Activated T-cell treated with anti-CD3 and anti-CD28 coated beads for 1 hour (primary cell): ENCODE measurements around the gene EIF4A3.

Source experiments
- DNase-seq: peaks from one replicate; pipeline ENCODE4 v3.0.0-alpha.2; 2020; ENCODE audit warnings: low read depth

Gene EIF4A3

DNA sequence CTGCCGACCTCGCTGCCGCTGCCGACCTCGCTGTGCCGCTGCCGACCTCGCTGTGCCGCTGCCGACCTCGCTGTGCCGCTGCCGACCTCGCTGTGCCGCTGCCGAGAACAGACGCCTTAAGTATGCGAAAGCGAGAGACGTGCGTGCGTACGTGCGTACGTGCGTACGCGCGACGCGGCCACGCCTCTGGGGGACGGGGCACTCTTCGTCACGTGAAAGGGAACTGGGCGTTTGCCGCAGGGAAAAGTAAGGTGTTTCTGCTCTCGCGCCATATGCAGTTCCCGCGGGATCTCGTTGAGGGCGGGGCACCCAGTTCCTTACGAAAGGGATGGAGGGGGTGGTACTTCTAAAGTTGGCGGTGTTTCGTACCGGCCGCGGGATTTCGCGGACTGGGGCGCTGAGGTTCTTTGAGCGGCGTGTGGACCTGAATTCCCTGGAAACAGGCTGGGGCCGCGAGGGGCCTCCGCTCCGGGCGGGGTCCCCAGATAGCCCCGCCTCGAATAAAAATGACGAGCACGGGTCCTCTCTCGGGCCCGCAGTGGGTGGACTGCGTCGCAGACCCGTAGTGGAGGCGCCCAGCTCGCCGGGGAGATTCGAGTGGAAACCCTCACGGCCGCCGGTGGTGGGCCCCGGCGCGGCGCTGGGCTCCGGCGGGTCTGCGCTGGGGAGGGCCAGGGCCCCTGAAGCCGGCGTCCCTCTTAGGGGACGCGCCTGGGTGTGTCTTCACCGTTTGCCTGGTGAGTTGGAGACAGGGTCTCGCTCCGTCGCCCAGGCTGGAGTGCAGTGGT, at the start of gene EIF4A3:
EIF4A3 (minus strand) TSS at position 94 of the 788 bp plus-strand sequence. CDS start 167 bp downstream, outside the sequence.
- DNase-seq: peak; percentile 92

DNA sequence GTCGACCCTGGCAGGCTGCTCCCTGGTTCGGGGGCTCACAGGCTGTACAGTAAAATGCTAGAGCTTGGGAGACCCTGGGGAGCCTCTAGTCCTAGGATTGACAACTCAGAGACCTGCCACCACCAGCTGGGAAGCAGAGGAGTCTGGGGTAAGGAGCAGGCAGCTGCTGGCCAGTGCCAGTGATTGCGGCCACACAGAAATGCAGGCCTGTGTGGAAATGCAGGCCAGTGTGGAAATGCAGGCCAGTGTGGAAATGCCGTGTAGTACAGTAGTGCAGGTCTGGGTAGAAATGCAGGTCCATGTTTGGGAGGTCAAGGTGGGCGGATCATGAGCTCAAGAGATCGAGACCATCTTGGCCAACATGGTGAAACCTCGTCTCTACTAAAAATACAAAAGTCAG, 49.7 kb upstream of the EIF4A3 start:
- DNase-seq: no peak

DNA sequence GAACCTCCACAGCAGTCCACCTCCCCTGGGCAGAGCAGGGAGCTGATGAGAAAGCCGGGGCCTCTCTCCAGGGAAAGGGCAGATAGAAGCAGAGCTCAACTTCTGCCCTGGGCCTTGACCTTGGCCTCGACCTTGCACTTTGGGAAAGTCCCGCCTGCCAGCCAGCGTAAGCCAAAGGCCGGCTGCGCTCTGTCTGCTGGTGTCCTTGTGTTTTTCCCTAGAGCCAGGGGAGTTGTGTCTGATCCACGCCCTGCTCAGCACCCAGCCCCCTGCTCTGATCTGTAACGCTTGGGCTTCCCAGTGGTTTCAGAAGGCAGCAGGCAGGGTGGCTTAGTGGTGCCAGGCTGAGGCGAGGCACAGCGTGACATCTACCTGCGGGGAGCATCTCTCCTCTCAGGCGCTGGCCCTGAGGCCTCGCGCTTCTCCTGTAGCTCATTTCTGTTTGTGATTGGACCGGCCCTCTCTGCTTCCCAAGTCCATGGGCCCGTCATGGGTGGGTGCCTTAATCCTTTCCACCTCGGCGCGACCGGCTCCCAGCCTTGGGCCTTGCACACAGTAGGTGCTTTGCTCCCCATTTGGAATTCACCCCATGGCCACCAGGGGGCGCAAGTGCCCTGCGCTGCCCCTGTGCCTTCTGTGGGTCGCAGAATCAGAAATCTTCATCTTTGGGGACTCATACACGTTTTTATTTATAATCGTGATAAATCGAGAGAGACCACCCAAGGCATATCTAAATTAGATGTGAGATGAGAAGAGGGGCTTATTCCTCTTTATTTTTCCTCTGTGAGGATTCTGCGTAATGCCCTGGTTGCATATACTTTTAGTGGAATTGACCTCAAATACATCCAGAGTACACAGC, 49.0 kb upstream of the EIF4A3 start:
- peak; percentile 62 for DNase-seq

DNA sequence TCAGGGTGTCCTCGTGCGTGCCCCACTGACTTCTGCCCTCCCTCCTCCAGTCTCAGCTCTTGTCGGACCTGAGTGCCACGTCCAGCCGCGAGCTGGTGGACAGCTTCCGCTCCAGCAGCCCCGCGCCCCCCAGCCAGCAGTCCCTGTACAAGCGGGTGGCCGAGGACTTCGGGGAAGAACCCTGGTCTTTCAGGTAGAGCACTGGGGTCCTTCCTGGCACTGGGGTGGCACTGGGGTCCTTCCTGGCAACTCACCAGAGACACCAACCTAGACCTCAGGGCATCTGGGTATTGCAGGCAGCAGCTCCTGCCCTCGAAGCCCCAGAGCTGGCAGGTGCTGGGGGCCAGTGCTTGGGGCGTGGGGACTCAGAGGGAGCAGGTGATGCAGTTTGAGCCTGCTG, 48.2 kb upstream of the EIF4A3 start:
- no peak for DNase-seq

DNA sequence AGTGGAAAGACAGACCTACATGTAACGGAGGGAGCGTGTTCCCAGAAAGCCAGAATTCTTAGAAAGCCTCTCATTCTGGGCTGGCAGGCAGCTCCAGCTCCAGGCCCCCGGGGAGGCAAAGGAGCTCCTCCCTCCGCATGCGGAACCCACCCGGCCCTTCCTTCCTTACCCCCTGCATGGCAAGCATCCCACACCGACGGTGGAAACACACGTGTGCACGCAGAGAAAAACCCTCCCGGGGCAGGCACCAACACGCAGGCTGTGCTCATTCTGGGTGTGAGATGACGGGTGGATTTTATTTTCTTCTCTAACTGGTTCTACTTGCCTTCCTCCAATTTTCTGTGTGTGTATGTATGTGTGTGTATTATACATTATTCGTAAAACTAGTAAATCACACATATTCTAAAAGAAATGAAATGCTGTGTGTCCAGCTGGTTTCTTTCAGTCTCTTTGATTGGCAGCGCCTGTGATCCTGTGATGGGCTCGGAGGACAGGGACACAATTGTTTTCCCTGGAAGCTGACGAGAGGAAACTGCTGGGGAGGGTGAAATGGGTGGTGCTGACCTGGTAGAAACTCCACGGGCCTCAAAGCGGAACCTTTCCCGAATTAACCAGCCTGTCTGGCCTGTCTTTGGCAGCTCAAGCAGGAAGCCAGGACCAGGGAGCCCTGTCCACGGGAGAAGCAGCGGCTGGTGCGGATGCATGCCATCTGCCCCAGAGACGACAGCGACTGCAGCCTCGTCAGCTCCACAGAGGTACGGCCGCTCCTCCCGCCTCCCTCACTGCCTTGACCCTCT, 45.1 kb upstream of the EIF4A3 start:
- DNase-seq: no peak

DNA sequence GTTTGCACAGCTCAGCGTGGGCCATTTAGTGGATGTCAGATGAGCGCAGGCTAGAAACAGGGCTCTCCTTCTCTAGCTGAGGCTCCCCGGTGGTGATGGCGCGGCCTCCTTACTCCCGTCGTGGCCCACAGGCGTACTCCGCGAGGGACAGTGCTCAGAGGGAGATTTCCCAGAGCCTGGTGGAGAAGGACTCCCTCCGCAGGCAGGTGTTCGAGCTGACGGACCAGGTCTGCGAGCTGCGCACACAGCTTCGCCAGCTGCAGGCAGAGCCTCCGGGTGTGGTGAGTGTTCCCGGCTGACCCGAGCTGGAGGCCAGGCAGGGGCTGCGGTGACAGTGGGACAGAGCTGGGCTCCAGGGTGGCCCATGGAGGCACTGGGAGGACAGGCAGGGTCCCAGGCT, 44.3 kb upstream of the EIF4A3 start:
- no peak for DNase-seq

DNA sequence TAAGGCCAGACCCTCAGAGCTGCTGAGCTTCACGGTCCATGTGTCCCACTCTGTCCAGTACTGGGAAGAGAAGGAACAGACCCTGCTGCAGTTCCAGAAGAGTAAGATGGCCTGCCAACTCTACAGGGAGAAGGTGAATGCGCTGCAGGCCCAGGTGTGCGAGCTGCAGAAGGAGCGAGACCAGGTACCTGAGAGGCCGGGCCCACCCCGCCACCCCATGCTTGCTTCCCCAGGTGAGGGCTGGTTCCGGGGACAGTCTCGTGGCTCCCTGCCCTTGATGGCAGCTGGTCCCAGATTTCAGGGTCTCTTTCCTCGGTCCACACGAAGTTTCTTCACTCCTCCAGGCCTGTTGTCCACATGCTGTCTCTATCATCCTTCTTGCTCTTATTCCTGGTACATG, 43.8 kb upstream of the EIF4A3 start:
- DNase-seq: no peak

DNA sequence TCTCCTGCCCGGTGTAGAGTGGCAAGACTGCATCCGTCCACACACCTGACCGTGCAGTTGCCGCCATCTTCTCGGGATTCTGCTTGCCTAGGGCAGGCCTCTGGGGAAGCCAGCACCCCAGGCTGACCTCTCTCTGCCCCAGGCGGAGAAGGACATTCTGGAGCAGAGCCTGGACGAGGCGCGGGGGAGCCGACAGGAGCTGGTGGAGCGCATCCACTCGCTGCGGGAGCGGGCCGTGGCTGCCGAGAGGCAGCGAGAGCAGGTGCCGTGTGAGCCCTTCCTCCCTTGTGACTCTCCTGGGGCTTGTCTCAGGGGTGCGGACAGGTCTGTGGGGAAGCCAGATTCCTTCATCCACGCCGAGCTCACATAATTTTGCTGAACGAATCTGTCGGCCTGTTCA, 42.7 kb upstream of the EIF4A3 start:
- no peak for DNase-seq

DNA sequence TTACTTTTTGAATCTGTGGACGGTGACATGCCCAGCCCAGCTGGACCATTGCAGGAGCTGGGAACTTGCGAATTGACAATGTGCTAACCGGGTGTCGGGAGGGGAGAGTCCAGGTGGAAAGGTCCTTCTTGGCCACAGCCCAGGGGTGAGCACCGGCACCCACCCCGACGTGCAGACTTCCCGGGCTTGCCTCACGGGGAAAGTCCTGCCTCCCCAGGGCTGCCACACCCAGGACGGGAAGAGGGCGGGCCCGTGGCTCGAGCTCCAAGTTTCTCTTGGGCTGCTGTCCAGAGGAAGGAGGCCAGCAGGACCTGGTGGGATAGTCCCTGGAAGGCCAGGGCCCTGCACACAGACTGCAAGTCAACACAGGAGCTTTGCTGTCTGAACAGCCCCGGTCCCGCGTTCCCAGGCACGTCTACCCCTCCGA, 40.6 kb upstream of the EIF4A3 start:
- DNase-seq: no peak

DNA sequence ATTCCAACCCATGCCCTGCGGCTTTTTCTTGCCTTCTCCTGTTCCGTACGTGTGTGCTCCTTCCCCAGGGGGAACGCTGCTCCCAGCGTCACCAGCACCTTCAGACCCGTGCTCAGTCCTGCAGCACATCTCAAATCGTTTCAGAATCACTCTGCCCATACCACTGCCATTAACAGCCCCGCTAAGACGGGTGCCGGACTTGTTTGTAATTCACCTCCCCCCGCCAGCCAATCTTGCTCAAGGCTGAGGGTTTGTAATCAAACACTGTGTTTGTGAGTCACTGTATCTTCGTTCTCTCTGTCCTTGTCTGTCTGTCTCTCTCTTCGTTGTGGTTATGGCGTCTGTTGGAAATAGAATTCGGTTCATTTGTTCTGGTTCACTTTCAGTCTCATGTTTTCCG, 40.2 kb upstream of the EIF4A3 start:
- no peak for DNase-seq

DNA sequence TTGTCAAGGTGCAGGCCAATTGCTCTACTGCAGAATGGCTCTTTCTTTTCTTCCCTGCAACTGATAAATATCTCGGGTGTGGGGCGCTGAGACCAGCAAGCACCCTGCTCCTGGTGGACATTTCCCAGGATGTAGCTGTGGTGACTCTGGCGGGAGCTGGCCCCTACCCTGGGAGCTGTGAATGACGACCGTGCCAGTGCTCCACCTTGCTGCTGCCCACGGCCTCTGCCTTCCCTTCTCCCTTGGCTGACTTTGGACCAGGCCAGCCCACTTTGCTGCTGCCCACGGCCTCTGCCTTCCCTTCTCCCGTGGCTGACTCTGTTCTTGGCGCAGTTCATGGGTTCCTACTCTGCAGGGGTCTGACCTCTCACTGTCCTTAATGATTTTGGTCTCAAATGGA, 39.0 kb upstream of the EIF4A3 start:
- no peak for DNase-seq

DNA sequence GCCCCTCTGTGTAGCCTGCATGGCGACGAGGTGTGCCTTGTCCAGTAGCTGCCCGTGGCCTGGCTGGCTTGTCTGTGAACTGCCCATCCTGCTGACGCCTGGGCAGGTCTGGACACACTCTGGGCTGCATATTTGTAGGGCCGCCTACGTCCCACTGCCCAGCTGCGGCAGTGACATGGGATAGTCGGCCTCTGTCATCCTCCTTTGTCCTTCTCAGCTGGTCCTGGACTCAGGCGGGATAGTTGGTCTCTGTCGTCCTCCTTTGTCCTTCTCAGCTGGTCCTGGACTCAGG, 37.4 kb upstream of the EIF4A3 start:
- DNase-seq: no peak

DNA sequence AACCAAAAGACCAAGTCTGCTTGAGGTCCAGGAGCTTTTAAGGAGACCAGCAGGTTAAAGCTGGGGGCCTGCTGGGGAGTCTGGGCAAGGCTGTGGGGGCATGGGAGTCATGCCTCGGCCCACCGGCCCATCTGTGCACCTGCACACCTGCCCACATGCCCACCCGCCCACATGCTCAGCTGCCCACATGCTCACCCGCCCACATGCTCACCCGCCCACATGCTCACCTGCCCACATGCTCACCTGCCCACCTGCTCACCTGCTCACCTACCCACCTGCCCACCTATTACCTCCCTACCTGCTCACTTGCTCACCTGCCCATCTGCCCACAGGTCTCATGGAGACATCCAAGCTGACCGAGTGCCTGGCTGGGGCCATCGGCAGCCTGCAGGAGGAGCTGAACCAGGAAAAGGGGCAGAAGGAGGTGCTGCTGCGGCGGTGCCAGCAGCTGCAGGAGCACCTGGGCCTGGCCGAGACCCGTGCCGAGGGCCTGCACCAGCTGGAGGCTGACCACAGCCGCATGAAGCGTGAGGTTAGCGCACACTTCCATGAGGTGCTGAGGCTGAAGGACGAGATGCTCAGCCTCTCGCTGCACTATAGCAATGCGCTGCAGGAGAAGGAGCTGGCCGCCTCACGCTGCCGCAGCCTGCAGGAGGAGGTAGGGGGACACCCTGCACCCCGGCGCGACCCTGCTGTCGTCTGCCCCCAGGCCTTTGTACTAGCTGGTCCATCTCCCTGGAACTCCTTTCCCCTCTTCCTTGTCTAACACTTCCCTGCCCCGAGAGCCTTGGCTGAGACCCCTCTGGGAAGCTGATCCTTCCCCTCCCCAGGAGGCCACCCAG, 36.9 kb upstream of the EIF4A3 start:
- no peak for DNase-seq

DNA sequence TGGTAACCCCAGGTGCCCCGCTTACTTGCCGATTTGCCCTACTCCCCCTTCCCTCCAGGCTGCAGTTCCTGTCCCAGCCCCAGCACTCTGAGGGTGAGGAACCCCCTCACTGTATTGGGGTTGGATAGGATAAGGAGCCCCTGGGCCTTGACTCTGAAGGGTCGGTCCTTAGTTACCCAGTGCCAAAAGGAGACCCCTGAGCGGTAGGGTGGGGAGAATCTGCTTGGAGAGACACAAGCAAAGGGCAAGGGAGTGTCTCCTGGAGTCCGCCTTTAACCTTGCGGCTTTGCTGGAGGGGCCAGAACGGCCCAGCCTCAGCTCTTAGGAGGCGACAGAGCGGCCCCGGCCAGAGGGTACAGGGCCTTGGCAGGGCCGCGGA, 35.9 kb upstream of the EIF4A3 start:
- DNase-seq: no peak

DNA sequence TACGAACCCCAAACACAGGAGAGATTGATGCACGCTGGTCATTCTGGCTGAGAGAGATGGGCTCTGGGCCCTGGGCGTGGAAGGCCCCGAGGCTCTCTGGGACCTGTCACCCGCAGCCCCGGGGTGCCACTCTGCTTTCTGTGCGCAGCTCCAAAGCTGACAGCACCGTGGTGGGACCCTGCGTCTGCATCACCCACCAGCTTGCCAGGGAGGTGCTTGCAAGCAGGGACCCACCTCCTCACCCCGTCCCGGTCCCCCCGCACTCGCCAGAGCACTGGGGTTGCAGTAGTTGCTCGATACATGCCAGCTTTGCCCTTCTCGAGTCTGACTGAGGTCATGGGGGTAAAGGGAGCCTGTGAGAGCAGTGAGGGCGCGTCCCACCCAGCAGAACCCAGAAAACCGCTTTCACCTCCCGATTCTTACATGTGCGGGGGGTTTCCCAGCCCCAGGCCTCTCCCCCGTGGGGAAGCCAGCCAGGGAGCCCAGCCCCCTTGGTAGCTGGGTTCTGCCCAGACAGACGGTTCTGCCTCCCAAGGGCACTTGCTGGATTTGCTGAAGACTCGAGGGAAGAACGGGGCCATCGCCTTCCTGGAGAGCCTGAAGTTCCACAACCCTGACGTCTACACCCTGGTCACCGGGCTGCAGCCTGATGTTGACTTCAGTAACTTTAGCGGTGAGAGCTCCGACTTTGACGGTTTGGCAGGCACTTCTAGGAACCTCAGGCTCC, 35.4 kb upstream of the EIF4A3 start:
- no peak for DNase-seq

DNA sequence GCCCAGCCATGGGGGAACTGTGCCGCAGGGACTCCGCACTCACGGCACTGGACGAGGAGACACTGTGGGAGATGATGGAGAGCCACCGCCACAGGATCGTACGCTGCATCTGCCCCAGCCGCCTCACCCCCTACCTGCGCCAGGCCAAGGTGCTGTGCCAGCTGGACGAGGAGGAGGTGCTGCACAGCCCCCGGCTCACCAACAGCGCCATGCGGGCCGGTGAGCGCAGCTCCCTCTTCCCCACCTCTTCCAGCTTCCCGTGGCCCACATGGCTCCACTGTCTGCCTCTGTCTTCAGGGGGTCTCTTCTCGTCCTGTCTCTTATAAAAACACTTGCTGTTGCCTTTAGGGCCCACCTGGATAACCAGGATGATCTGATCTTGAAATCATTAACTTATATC, 34.5 kb upstream of the EIF4A3 start:
- DNase-seq: no peak

DNA sequence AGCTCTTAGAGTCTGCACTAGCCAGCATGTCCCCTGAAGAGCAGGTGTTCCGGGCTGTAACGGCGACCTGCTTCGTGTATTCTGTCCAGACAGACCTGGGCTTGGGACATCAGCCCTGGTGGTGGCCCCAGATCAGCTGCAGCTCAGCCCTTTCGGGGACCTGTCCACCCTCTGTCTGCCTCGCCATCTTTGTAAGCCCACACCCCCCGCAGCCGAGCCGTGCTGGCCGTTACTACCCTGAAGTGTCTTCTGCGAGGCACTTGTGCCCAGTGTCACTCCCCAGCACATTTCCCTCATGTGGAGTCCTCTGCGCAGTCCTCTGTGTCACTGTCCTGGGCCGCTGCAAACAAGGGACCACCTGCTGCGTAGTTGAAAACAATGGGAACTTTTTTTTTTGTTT, 33.3 kb upstream of the EIF4A3 start:
- DNase-seq: no peak

DNA sequence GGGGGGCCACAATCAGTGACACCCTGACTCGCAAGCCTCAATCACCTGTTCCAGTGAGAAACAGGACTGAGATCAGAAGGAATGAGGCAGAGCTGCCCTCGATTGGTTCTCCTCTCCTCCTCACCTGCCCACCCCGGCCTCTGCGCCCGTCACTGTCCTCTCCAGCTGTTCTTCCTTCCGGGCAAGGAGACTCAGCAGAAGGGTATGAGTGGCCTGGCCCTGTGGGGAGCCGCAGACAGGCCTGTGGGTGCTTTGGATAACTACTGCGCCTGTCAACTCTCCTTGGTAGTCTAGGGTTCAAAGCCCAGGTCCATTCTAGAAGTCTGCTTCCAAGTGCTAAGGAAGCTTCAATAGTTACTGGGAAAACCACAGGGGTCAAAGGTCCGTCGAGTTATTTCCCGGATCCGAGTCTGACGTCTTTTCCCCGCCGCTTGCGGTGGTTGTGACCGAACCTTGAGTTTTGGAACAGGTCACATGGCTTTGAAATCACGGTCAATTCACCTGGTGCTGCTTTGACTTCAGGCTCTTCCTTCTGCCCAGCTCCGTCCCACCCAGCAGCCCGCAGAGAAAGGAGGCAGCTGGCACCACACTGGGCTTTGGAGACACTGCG, 31.2 kb upstream of the EIF4A3 start:
- no peak for DNase-seq

DNA sequence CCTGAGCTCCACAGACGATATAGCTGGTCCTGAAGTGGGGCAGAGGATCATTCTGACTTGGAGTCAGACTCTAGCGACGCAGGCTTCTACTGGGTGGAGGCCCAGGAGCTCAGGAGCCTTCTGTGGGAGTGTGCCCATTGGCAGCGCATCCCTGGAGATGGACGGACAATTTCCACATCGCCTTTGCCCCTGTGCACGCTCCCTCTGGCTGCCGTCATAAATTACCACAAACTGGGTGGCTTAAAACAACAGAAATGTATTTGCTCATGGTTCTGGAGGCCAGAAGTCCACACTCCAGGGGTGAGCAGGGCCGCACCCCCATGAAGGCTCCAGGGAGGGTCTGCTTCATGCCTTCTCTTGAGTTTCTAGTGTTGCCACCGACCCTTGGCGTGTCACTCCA, 29.8 kb upstream of the EIF4A3 start:
- DNase-seq: no peak

DNA sequence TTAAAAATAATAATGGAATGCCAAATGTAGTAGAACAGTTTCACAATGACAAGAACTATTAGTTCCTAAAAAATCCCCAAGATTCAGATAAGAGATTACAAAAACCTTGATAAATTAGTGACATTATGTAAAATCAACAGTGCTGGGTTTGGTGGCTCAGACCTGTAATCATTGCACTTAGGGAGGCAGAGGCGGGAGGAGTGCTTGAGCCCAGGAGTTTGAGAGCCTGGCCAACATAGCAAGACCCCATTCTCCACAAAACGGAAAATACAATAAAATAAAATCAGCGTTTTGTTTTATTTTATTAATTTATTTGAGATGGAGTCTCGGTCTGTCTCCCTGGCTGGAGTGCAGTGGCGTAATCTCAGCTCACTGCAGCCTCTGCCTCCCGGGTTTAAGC, 27.0 kb upstream of the EIF4A3 start:
- no peak for DNase-seq

DNA sequence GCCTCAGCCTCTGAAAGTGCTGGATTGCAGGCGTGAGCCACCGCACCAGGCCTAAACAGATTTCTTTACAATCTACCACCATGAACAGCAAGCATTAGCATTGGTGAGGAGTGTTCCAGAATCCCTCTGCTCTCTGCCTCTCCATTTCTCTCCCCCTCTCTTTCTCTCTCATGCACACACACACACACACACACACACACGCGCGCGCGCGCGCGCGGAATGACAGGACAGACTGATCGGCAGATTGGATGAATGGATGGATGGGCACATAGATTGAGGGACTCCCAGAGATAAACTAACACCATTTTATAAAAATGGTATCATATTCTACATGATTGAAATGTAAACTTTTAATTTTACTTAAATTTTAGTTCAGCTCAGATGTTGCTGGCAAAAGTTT, 26.2 kb upstream of the EIF4A3 start:
- DNase-seq: no peak
